Stimulated activated CD8-positive, alpha-beta memory T cell treated with anti-CD3 and anti-CD28 coated beads, Interleukin-12 subunit alpha, Interleukin-12 subunit beta, amount 100 ng/mL, for 4 hours (primary cell): ENCODE results near the gene LMNB1.
"Not testable (repeated sequence)": the region's sequence is repeated elsewhere in the genome, so short reads cannot be mapped to it uniquely, and the experiment has no call there.

Source experiments
- DNase-seq: peaks from one replicate; pipeline ENCODE4 v3.0.0-alpha.2; 2020; ENCODE audit warnings: low read depth

LMNB1 gene

DNA sequence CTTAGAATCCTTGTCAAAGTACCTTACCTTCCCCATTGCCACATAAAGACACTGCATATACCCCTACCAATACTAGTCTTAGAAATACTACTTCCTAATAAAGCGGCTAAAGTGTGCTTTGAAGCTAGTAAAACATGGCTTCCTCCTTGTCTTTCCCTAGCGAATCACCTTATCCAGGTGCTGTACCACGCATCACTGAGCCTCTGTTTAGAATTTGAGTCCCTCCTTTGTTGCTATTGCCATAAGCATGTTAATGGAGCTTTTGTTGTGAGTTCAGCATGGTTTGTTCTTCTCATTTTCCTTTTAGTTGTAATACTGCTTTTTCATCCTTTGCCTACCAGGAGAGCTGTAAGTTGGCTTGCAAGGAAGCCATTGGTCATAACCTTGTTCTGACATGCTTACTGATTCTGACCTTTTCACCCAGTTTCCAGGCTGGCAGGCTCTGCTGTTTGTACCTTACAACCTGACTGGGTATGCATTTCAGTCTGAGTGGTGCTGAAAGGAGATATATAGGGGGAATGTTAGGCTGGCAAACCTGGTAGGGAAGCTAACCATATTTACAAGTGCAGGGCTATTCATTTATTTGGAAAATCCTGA, 49.8 kb downstream of the LMNB1 start:
- DNase-seq = no peak

DNA sequence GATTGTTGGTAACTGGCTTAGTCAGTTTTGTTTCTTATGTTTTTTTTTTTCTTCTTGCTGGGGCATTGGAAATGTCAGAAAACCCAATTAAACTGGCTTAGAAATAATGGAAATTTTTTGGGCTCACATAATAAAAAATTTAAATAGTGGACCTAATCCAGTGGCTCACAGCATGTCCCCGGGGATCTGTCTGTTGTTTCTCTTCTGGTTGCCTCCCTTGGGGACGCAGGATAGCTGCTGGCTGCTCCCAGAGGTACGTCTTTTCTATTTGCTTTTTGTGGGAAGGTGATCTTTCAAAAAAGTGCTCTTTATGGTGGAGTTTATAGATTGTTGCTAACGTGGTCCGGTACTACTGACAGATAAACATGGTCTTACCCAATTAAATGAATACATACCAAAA, 52.2 kb downstream of the LMNB1 start:
- DNase-seq = no peak

DNA sequence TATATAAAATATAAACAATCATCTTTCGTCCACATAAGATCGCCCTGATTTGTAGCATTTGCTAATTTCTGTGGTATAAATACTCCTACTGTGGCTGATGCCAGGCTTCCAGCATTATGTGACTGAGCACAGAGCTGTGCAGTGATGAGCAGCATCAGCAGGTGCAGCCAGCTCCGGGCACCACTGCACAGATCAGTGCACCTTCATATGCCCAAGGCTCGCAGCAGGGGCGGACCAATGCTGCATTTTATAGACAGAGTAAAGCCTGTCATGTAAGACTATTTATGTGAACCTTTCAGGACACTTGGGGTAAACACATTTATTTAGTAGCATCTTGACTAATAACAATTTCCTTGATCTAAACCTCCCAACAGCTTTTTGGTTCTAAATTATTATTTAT, 53.1 kb downstream of the LMNB1 start:
- no peak for DNase-seq

DNA sequence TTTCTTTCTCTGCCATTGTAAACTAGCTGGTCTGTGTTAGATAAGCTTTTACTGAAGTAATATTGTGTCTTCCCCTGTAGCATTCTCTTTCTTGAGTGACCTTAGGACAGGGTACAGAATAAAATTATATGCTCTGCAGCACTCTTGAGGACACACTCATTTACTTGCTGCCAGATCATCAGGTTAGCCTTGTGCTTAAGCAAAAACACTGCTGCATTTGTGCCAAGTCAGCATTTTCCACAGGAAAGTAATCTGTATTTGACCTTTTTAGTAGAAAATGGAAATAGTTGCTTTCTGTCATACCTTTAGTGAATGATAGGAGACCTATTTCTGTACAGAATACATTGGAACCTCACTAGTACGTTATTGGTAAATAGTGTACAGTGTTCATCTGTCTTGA, 54.2 kb downstream of the LMNB1 start:
- no peak for DNase-seq

DNA sequence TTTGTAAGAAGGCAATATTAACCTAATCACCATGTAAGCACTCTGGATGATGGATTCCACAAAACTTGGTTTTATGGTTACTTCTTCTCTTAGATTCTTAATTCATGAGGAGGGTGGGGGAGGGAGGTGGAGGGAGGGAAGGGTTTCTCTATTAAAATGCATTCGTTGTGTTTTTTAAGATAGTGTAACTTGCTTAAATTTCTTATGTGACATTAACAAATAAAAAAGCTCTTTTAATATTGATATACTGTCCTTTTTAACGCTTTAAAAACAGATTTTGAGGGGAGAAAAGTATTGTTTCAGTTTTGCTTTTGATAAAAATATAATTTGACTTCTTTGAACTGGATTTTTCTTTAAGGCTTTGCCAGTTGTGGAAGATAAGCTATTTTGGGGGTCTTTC, 59.8 kb downstream of the LMNB1 start:
- DNase-seq = no peak

DNA sequence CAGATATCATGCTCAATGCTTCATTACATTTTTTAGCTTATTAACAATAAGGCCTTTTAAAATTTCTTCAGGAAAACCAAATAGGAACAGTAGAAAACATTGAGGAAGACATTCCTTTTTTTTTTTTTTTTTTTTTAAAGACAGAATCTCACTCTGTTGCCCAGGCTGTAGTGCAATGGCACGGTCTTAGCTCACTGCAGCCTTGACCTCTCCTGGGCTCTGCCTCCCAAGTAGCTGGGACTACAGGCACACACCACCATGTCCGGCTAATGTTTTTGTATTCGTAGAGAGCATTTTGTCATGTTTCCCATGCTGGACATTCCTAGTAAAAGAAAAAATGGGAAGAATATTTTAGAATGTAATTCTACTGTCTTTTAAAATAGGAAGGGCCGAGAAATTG, 60.3 kb downstream of the LMNB1 start:
- no peak for DNase-seq

DNA sequence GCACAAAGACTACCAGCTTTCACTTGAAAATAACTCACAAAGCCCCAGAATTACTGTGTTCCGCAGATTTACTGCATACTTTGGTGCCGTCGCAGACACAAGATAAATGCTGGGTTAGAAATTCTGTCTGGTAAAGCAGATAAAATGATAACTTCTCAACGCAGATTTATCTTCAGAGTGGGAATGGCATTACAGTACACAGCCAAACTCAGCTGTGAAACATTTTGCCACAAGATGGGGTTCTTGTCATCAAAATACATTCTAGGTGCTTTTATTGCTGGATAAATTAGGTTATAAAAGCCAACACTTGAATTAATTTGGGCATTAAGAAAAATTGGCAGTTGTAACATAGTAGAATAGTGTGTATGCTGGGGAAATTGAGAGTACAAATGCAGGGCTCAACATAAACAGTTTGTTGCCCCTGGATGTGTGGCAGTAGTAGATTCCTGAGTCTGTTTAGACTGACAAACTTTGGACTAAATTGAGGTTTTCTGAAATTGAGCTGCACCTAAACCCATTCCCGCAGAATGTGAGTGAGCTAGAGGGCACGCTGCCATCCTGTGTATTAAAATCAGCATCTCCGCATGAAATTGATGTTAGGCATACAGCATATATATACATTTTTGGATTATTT, 61.1 kb downstream of the LMNB1 start:
- no peak for DNase-seq

DNA sequence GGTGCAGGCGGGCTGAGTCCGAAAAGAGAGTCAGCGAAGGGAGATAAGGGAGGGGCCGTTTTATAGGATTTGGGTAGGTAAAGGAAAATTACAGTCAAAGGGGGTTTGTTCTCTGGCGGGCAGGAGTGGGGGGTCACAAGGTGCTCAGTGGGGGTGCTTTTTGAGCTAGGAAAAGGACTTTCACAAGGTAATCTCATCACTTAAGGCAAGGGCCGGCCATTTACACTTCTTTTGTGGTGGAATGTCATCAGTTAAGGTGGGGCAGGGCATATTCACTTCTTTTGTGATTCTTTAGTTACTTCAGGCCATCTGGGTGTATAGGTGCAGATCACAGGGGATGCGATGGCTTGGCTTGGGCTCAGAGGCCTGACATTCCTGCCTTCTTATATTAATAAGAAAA, 62.5 kb downstream of the LMNB1 start:
- DNase-seq = not testable (repeated sequence)

DNA sequence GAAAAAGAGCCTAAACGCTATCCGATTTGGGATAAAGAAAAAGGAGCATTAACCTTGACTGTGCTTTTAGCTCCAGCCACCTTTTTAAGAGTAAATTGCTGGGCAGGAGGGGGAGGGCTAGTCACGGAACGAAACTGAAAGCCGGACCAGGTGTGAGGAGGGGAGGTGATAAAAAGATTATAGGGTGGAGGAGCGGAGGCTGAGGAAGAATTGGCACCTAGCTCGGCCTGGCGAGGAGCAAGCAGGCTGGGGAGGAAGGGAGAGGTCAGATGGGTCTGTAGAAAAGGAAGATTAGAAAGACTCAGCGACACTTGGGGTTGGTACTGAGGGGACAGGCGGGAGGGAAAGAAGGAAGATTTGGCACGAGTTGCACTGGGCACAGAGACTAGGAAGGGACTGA, 66.4 kb downstream of the LMNB1 start:
- DNase-seq = not testable (repeated sequence)

DNA sequence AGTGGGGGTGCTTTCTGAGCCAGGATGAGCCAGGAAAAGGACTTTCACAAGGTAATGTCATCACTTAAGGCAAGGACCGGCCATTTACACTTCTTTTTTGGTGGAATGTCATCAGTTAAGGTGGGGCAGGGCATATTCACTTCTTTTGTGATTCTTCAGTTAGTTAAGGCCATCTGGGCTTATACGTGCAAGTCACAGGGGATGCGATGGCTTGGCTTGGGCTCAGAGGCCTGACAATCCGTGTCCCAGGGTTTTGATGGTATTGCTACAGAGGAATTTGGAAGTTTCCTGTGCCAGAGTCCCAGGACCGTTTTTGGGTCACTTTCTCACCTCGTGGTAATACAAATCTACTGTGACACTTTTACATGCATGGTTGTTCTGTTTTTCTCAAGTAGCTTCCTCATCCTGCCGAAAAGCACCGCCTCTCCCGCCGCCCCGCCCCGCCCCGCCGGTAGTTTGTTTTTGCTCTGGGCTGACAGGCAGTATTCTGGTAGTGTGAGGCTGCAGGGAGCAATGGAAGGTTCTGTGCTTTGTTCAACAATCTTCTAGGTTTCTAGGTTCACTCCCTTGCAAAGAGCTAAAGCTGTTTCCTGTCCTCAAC, 68.6 kb downstream of the LMNB1 start:
- not testable (repeated sequence) for DNase-seq

DNA sequence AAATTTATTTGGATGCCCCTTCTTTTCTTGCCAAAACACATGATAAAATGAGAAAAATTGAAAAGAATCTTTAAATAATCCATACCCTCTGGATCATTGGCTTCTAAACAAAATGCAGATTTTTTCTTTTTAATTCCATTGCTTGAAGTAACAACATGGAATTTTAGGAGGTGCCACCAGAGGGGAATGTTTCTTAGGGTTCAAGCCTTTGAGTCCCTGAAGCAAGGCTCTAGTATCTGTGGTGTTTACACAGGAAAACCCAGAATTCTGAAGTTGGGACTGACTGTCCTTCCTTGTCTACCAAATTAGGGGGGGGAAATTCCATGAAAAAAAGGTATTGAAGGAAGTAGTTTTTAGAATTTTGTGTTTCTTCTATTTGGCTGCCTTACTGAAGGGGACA, 69.4 kb downstream of the LMNB1 start:
- no peak for DNase-seq

DNA sequence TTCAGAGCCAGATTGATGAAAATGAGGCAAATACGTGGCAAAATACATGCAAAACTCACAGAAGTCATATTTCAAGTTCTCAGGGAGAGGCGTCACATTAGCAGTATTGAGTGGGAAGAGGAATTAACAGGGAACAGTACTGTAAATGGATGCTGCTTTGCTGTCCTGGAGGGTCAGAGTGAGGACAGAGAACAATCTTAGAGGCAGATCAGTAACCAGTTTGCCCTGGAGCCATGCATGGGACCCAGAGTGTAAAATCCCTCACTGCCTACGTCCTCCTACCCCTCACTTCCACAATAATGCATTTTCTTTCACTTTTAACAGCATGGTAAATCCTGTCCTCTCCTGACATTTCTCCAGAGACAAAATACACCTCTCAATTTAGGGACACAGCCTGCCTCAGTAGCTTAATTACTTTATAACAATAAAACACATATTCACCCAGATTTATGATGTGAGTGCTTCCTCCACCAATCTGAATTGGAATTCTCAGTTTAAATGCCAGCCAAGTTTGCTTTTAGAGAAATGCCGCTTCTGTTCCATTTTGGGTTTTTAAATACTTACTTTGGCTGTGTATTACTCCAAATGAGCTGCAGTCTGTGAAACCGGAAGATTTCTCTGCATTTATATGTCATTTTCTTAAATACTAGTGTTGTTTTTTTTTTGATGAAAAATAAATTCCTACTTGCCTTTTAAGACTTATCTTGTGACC, 70.0 kb downstream of the LMNB1 start:
- DNase-seq = no peak

DNA sequence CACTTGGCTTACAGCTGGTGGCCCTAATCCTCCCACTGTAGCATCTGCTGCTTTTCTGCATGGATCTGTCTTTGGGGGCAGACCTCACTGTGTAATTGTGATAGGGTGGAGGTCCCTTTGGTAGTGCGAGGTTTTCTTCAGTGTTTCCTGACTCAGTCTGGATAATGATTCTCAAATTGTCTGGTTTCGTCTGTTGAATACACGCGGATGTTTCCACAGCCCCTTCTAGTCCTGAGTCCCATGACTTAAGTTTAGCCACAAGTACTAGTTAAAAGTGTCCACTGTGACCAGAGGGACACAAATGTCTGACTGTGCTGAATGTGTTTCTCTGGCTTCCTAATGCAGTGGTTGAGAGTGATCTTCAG, 70.5 kb downstream of the LMNB1 start:
- no peak for DNase-seq

DNA sequence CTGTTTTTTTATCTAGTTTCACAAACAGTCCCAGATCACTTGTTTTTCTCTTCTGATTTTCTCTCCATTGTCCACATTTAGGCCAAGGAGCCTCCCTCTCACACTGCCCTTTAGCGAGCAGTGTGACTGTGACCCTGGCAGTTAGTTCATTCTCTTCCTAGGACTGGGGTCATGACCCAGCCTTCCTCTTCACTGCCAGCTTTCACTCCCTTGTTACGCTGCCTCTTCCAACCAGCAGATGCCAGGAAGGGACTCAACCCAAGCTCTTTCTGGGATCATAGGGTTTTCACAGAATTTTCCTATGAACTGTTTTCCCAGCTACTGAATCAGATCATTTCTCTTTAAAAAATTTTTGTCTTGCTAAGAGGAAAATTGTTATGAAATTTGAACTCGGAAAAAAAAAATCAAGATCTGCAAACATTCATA, 70.9 kb downstream of the LMNB1 start:
- DNase-seq = no peak

DNA sequence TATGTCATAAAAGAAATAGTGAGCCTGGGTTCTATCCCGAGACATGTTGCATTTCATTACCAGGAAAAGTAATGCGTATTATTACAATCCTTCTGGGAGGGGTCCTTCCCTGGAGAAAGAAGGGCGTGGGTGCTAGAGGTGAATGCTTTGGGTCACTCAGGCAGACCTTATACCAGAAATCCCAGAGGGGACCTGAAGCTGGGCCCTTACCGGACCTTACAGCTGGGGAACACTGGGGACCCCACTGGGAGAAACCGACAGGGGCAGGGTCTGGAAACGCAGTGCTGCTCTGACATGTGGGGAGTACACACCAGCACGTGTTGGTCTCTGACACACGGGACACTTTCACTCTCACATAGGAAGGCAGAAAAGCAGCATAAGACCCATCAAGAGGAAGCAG, 71.3 kb downstream of the LMNB1 start:
- DNase-seq = no peak

DNA sequence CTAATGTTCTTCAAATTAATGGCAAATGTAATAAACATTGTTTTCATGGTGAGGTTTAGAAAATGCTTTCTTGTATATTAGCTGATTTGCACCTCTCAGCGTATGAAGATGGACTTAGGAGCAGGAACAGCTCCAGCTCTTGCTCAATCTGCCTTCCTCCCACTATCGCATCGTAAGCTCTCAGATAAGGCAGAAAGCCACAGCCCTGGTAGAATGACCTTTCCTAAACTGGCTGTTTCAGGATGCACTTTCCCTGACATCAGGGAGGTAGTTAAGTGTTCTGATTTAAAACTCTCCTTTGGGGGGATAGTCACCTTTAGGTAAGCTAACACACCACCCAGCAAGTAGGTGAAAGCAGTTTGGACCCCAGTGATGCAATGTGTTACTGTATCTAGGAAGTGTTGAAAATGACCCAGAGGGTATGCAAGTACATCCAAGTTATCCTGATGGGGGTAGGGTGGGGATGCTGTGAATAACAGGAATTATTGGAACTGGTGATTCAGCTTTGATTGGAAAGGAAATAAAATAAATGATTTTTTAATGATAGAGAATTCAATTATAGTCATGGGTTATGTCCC, 72.3 kb downstream of the LMNB1 start:
- no peak for DNase-seq

DNA sequence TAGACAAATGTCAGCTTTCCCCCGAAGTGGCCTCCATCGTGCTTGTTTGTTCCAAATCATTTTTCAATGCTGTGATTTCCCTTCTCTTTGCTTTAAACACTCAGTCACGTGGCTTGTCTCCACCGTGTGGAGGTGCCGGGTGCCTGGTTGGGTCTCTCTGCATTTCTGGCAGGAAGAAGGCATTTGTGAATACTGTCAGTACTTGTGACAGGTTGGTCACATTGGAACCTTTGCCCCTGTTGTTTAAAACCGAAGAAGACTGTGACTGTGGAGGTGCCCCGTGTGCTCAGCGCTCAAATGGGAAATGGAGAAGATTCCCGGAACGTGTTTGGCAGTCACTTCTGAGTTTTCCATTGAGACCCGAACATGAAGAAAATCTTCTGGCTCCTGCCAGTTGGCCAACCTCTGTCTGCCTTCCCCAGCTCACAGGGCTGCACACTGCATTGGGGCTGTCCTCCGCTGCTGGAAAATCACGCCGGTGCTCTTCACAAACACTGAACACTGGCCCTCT, 74.6 kb downstream of the LMNB1 start:
- DNase-seq = no peak

DNA sequence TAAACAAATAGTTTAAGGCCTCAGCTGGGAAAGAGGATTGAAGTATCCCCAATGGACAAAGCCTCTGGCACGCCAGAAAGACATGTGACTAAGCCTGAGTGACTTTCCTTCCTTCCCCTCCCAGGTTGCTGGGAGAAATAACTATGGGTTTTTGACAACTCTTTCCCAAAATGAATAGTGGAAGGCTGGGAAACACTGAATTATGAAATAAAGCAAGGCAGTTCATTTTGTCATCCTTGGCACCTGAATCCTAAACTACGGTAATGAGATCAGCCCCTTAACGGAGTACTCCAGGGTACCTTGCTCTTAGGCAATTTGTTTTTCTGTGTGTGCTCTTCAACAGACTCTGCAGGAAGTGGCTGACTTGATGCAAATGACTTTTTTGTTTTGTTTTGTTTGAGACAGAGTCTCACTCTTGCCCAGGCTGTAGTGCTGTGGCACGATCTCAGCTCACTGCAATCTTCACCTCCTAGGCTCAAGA, 75.2 kb downstream of the LMNB1 start:
- no peak for DNase-seq

DNA sequence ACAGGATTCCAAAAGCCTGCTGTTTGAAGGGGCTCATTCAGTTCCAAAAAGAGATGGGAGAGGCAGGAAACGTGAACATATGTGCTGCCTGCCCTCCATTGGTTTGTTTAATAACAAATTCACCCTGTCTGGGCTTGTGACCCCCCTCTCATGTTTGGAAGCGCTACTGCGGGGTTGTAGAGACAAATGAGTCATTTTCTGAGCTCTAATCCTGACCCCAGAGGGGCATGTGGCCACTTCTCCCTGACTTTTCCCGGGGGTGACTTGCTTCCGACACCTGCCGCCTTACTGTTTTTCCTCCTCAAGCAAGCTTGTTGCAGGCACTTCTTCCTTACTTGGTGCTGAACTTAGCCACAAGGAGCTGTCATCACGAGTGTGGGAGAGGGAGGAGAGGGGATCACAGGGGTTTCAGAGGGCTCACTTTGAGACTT, 75.9 kb downstream of the LMNB1 start:
- DNase-seq = no peak

DNA sequence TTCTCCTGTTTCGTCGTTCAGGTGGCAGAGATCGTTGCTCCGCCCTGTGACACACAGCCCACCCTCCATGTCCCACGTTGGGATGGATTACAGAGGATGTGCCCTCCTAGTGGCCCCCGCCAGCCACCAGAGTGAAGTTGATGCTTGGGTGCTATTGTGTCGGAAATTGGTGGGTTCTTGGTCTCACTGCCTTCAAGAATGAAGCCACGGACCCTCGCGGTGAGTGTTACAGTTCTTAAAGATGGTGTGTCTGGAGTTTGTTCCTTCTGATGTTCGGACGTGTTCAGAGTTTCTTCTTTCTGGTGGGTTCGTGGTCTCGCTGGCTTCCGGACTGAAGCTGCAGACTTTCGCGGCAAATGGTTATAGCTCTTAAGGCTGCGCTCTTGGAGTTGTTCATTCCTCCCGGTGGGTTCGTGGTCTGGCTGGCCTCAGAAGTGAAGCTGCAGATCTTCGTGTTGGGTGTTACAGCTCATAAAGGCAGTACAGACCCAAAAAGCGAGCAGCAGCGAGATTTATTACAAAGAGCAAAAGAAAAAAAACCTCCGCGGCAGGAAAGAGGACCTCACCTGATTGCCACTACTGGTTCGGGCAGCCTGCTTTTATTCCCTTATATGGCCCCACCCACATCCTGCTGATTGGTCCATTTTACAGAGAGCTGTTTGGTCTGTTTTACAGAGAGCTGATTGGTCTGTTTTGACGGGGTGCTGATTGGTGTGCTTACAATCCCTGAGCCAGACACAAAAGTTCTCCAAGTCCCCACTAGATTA, 76.8 kb downstream of the LMNB1 start:
- not testable (repeated sequence) for DNase-seq

DNA sequence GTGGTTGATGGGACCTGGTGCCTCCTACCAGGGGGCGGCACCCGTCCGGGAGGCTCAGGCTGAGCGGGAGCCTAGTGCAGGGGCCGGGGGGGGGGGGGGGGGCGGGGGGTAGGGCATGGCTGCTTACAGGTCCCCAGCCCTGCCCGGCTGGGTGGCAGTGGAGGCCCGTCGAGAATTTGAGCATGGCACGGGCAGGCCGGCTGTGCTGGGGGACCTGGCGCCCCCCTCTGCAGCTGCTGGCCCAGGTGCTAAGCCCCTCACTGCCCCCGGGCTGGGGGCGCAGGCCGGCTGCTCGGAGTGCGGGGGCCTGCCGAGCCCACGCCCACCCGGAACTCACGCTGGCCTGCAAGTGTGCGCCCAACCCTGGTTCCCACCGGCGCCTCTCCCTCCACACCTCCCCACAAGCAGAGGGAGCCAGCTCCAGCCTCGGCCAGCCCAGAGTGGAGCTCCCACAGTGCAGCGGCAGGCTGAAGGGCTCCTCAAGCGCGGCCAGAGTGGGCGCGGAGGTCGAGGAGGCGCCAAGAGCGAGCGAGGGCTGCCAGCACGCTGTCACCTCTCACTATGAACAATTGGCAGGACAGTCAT, 77.7 kb downstream of the LMNB1 start:
- DNase-seq = no peak
